Hepatocyte (in vitro differentiated cells): ENCODE data around the gene ACACB. TPM values are rescaled to one million over a fixed set of nuclear protein-coding genes. Genes with fewer than 3 reads are reported as not detected.

Experiments used
- DNase-seq: peaks from one replicate; pipeline ENCODE4 v3.0.0-alpha.2; 2016; ENCODE audit warnings: low spot score
- H2AFZ ChIP-seq: fragments of 200-600 bp; sonication (generic); 2 replicates; pipeline ENCODE4 v1.6.0; 2016; ENCODE audit warnings: antibody characterized with exemption, mild to moderate bottlenecking
- H3K27ac ChIP-seq: fragments of 200-600 bp; sonication (generic); 2 replicates; pipeline ENCODE4 v1.5.1; 2016; ENCODE audit warnings: mild to moderate bottlenecking
- H3K27me3 ChIP-seq: fragments of 200-600 bp; sonication (generic); 2 replicates; pipeline ENCODE4 v1.6.1; 2016
- H3K36me3 ChIP-seq: fragments of 200-600 bp; sonication (generic); replicated peaks from 2 replicates; pipeline ENCODE4 v1.5.1; 2016; ENCODE audit warnings: low read depth; ENCODE audit not compliant: insufficient read depth
- H3K4me1 ChIP-seq: fragments of 200-600 bp; sonication (generic); 2 replicates; pipeline ENCODE4 v1.5.1; 2016; ENCODE audit warnings: mild to moderate bottlenecking, moderate library complexity; ENCODE audit not compliant: insufficient read depth
- H3K4me2 ChIP-seq: fragments of 200-600 bp; sonication (generic); 2 replicates; pipeline ENCODE4 v1.6.0; 2016
- H3K4me3 ChIP-seq: fragments of 200-600 bp; sonication (generic); 2 replicates; pipeline ENCODE4 v1.5.1; 2016; ENCODE audit warnings: mild to moderate bottlenecking
- H3K79me2 ChIP-seq: fragments of 200-600 bp; sonication (generic); 2 replicates; pipeline ENCODE4 v1.6.0; 2017; ENCODE audit warnings: mild to moderate bottlenecking
- H3K9me2 ChIP-seq: fragments of 200-600 bp; sonication (generic); replicated peaks from 2 replicates; pipeline ENCODE4 v1.6.0; 2017; ENCODE audit warnings: mild to moderate bottlenecking; ENCODE audit not compliant: insufficient read depth
- H3K9me3 ChIP-seq: fragments of 200-600 bp; sonication (generic); 2 replicates; pipeline ENCODE4 v1.5.1; 2016; ENCODE audit warnings: low read depth, mild to moderate bottlenecking
- H4K20me1 ChIP-seq: fragments of 200-600 bp; sonication (generic); 2 replicates; pipeline ENCODE4 v1.6.0; 2016; ENCODE audit warnings: mild to moderate bottlenecking; ENCODE audit not compliant: insufficient read depth, poor library complexity, severe bottlenecking
- EZH2 ChIP-seq: fragments of 200-600 bp; sonication (generic); IDR thresholded peaks from 2 replicates; pipeline ENCODE4 v1.6.1; 2016; ENCODE audit warnings: antibody characterized with exemption, mild to moderate bottlenecking, borderline replicate concordance
- EZH2phosphoT487 ChIP-seq: fragments of 200-600 bp; sonication (generic); IDR thresholded peaks from one replicate; pipeline ENCODE4 v1.6.1; 2018; ENCODE audit warnings: antibody characterized with exemption, mild to moderate bottlenecking, low read depth, moderate library complexity; ENCODE audit not compliant: unreplicated experiment, severe bottlenecking
- WGBS: methylation state at CpG from one replicate; pipeline ENCODE4 v1.1.6; 2016; ENCODE audit warnings: low lambda C conversion rate; ENCODE audit errors: missing lambda C conversion rate; 5-methylcytosine and 5-hydroxymethylcytosine counted together
- polyA plus RNA-seq: library from polyadenylated mRNA; unstranded; fragments of >200 nt; fragmentation: Nextera tagmentation; extraction: Ambion mirVana; gene quantifications from 2 replicates; pipeline ENCODE4 v1.2.1, GENCODE V29; 2016
- total RNA-seq: library from RNA; depleted of rRNA; stranded (reverse); fragments of >200 nt; gene quantifications from 2 replicates; pipeline ENCODE4 v1.2.3, GENCODE V29; 2014
- TF ChIP-seq, protein P1 (sequence below): fragments of 200-600 bp; sonication (generic); IDR thresholded peaks from 2 replicates; pipeline ENCODE4 v1.5.1; 2016; ENCODE audit warnings: antibody characterized with exemption, mild to moderate bottlenecking; ENCODE audit not compliant: poor library complexity

ACACB gene
- total and polyA plus RNA-seq, 2 experiments from 2014 or later: 3.9 to 9.3 TPM

DNA sequence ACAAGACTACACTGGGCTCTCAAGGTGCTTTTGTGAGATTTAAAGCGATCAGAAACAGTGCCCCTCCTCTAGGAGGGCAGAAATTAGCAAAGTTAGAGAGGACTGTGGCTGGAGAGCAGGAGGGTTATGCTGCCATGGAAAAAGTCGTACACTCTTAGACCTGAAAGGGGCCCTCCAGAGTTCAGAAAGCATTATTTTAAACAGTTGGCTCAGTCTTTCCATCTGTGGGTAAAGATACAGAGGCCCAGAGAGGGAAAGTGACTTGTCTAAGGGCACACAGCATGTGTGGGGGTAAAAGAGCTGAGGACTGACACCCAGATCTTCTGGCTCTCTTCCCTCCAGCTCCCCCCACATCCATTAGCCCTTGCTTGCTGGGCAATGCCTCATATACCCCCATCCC, 145.6 kb downstream of the ACACB start:
- no peaks in the 10 kb centered on the region for H3K36me3 ChIP-seq
- TF ChIP-seq EZH2: no peak
- TF ChIP-seq, protein P1, sequence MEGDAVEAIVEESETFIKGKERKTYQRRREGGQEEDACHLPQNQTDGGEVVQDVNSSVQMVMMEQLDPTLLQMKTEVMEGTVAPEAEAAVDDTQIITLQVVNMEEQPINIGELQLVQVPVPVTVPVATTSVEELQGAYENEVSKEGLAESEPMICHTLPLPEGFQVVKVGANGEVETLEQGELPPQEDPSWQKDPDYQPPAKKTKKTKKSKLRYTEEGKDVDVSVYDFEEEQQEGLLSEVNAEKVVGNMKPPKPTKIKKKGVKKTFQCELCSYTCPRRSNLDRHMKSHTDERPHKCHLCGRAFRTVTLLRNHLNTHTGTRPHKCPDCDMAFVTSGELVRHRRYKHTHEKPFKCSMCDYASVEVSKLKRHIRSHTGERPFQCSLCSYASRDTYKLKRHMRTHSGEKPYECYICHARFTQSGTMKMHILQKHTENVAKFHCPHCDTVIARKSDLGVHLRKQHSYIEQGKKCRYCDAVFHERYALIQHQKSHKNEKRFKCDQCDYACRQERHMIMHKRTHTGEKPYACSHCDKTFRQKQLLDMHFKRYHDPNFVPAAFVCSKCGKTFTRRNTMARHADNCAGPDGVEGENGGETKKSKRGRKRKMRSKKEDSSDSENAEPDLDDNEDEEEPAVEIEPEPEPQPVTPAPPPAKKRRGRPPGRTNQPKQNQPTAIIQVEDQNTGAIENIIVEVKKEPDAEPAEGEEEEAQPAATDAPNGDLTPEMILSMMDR: no peak
- no peak for TF ChIP-seq EZH2phosphoT487

DNA sequence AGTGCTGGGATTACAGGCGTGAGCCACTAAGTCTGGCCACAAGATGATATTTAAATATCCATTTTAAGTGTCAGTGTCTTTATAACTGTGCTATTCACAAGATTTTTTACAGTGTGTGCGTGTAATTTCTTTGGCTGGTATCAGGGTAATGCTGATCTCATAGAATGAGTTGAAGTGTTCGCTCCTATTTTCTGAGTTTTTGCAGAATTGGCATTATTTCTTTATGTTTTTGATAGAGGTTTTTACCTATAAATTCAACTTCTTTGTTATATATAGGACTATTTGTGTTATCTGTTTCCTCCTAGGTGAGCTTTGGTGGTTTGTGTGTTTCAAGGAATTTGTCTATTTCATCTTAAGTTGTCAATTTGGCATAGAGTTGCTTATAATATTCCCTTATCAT, 147.1 kb downstream of the ACACB start:
- no peak for DNase-seq
- Histone ChIP-seq H3K4me2 (no peak overlapping the region), H2AFZ (no peak overlapping the region), H4K20me1 (no peaks in the 10 kb centered on the region), H3K36me3 (no peaks in the 10 kb centered on the region), H3K79me2 (no peaks in the 10 kb centered on the region), H3K4me3 (no peak overlapping the region), H3K27me3 (no peaks in the 10 kb centered on the region), H3K9me2 (no peaks in the 10 kb centered on the region), H3K4me1 (no peaks in the 10 kb centered on the region), H3K9me3 (no peaks in the 10 kb centered on the region), H3K27ac (no peak overlapping the region)
- TF ChIP-seq EZH2phosphoT487: no peak
- TF ChIP-seq EZH2: no peak
- TF ChIP-seq, protein P1: no peak
- WGBS: 99% methylated on average over 3 of the region's 3 CpGs

More for the DNA sequence above, 145.6 kb downstream of the ACACB start:
- no peaks in the 10 kb centered on the region for H4K20me1 ChIP-seq
- H3K4me2 ChIP-seq: no peak overlapping the region
- H2AFZ ChIP-seq: no peak overlapping the region
- H3K4me1 ChIP-seq: no peaks in the 10 kb centered on the region
- H3K9me3 ChIP-seq: no peaks in the 10 kb centered on the region
- 90% methylated on average over 2 of the region's 2 CpGs for WGBS
- H3K79me2 ChIP-seq: no peaks in the 10 kb centered on the region
- no peak overlapping the region for H3K4me3 ChIP-seq
- H3K27me3 ChIP-seq: no peaks in the 10 kb centered on the region
- no peak overlapping the region for H3K27ac ChIP-seq
- no peaks in the 10 kb centered on the region for H3K9me2 ChIP-seq
- DNase-seq: no peak

DNA sequence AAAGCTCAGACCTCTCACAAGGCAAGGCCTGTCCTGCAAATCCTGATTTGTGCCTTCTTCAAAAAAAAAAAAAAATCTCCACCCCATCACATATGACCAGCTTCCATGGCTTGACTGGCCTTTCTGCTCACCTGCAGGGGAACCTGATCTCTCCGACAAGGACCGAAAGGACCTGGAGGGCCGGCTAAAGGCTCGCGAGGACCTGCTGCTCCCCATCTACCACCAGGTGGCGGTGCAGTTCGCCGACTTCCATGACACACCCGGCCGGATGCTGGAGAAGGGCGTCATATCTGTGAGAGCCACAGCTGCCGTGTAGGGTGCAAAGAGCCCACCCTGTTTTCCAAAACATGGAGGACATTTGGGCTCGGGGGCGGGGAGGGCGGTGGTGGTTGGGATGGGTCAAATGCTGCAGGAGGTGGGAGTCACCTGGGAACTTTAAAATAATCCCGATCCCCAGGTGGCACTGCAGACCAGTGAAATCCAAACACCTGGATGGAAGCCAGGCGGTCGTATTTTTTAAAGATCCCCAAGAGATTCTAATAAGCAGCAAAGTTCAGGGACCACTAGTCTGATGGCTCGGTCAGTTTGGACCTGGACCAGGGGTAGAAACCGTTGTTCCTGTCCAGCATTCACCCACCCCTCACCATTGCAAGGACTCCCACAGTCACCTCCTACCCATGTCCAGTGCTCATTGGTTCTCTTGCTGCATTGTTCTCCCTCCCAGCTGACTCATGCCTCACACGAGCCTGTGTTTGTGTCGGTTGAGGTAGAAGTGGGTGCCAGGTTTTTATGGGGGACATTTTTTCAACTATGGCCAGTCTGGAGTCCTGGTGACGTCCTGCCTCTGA, 147.9 kb downstream of the ACACB start:
- no peaks in the 10 kb centered on the region for H3K9me2 ChIP-seq
- H3K27ac ChIP-seq: no peak overlapping the region
- TF ChIP-seq EZH2phosphoT487 (no peak), EZH2 (no peak)
- TF ChIP-seq, protein P1: peak; percentile 81
- no peaks in the 10 kb centered on the region for H3K79me2 ChIP-seq
- no peaks in the 10 kb centered on the region for H4K20me1 ChIP-seq
- no peak overlapping the region for H2AFZ ChIP-seq
- no peak overlapping the region for H3K4me2 ChIP-seq
- no peak overlapping the region for H3K4me3 ChIP-seq
- no peaks in the 10 kb centered on the region for H3K27me3 ChIP-seq
- H3K9me3 ChIP-seq: no peaks in the 10 kb centered on the region
- WGBS: 38% methylated on average over 23 of the region's 23 CpGs
- no peaks in the 10 kb centered on the region for H3K4me1 ChIP-seq
- DNase-seq: peak; percentile 88
- no peaks in the 10 kb centered on the region for H3K36me3 ChIP-seq
